GM23248 (cell line): ENCODE results near the gene C1GALT1.

Experiments
- EZH2 ChIP-seq: fragments of 200-600 bp; sonication (generic); IDR thresholded peaks from 2 replicates; pipeline ENCODE4 v1.6.1; 2018; ENCODE audit warnings: antibody characterized with exemption, mild to moderate bottlenecking; ENCODE audit not compliant: insufficient read depth, poor library complexity, severe bottlenecking
- EZH2phosphoT487 ChIP-seq: fragments of 200-600 bp; sonication (generic); IDR thresholded peaks from 2 replicates; pipeline ENCODE4 v1.6.1; 2018; ENCODE audit warnings: antibody characterized with exemption, moderate library complexity, mild to moderate bottlenecking, low read depth; ENCODE audit not compliant: insufficient read depth

DNA sequence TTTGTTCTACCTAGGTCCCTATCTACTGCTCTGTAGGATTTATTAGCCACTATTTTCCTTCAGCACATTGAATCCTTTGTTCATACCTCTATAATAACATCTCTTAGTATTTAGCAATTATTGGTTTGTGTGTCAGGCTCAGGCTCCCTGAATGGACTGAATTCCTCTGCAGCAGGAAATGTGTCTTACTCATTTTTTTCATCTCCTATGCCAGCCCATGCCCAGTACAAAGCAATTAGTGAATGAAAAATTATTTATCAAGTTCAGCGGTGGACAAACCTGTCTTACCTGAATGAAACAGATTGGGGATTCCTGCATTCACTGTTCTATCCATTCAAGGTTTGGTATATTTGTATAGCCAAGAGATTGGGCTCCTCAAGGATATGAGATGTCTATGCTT lies 53.7 kb downstream of the C1GALT1 start:
- no peak for TF ChIP-seq EZH2
- no peak for TF ChIP-seq EZH2phosphoT487
